ENCODE measurements around the gene WDTC1. TPM values are rescaled to one million over a fixed set of nuclear protein-coding genes. Genes with fewer than 3 reads are reported as not detected.
A peak's percentile ranks its signal among the peaks of the same experiment; 100 is the strongest.

Gene WDTC1
- total and polyA plus RNA-seq, 2 donors = 10.8 to 19.2 TPM

DNA sequence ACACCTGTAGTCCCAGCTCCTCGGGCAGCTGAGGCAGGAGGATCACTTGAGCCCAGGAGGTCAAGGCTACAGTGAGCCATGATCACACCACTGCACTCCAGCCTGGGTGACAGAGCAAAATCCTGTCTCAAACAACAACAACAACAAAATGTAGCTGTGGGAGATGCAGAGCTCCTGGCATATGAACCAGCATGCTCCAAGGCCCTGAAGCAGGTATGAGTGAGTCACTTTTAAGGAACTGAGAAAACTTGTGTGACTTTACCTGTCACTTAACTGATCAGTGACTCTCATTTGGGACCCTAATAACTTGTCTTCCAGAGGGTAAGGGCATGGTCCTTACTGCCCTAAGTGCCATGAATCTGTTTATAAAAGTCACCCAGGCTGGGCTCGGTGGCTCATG lies 68.2 kb downstream of the WDTC1 start:
- no peak overlapping the region for H3K4me3 ChIP-seq (ENCODE audit: low read length in 2 of 2)
- H3K27me3 ChIP-seq (ENCODE audit: control insufficient read depth in 2 of 2, insufficient read depth in 1 of 2, low read length in 1 of 2) = no peaks in the 10 kb centered on the region
- no peak overlapping the region for H3K27ac ChIP-seq (ENCODE audit: low read depth in 1 of 2, low read length in 1 of 2)
- no peaks in the 10 kb centered on the region for H3K9me3 ChIP-seq (ENCODE audit: control insufficient read depth in 2 of 2, insufficient read depth in 1 of 2, low read length in 1 of 2)
- peaks cover 68 to 74% of the 10 kb centered on the region in 2 donors for H3K36me3 ChIP-seq (ENCODE audit: control insufficient read depth in 2 of 2, insufficient read depth in 2 of 2, low read length in 1 of 2)
- peaks cover 0 to 42% of the 10 kb centered on the region in 2 donors for H3K4me1 ChIP-seq (ENCODE audit: control insufficient read depth in 2 of 2, insufficient read depth in 2 of 2, low read length in 2 of 2)
- WGBS = 96% methylated on average over 2 of the region's 2 CpGs
- DNase-seq (ENCODE audit: low read depth in 6 of 9, low spot score in 9 of 9) = no peak

DNA sequence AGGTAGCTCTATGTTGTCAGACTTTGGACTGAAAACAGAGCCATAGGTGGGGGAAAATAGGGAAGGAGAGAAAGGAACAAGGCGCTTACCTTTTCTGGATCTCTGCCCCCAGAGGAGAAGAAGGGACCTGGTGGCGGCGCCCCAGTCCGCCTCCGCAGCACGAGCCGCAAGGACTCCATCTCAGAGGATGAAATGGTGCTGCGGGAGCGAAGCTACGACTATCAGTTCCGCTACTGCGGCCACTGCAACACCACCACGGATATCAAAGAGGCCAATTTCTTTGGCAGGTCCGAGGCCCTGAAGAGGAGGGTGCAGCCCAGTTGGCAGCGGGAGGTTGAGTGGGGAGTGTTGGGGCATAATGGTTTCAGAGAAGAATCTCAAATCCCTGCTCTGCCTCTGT lies 69.1 kb downstream of the WDTC1 start:
- no peak for DNase-seq (ENCODE audit: low read depth in 6 of 9, low spot score in 9 of 9)
- Histone ChIP-seq H3K4me3 (ENCODE audit: low read length in 2 of 2) (no peak overlapping the region), H3K9me3 (ENCODE audit: control insufficient read depth in 2 of 2, insufficient read depth in 1 of 2, low read length in 1 of 2) (no peaks in the 10 kb centered on the region), H3K27ac (ENCODE audit: low read depth in 1 of 2, low read length in 1 of 2) (no peak overlapping the region), H3K36me3 (ENCODE audit: control insufficient read depth in 2 of 2, insufficient read depth in 2 of 2, low read length in 1 of 2) (peaks cover 59 to 69% of the 10 kb centered on the region in 2 donors), H3K27me3 (ENCODE audit: control insufficient read depth in 2 of 2, insufficient read depth in 1 of 2, low read length in 1 of 2) (no peaks in the 10 kb centered on the region), H3K4me1 (ENCODE audit: control insufficient read depth in 2 of 2, insufficient read depth in 2 of 2, low read length in 2 of 2) (peaks cover 0 to 41% of the 10 kb centered on the region in 2 donors)
- 98% methylated on average over 15 of the region's 15 CpGs for WGBS

DNA sequence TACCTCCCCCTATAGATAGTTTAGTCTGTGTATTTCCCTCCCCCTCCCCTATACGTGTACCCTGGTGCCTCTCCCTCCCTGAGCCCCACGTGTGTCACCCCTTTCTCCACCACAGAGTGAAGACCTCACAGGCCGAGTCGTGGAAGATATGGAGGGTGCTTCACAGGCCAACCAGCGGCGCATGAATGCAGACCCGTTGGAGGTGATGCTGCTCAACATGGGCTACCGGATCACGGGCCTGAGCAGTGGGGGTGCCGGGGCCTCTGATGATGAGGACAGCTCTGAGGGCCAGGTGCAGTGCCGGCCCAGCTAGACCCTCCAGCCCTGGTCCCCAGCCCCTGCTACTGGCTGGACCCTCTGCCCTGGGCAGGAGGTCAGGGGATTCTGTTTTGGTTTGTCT lies 71.6 kb downstream of the WDTC1 start:
- Histone ChIP-seq H3K27me3 (ENCODE audit: control insufficient read depth in 2 of 2, insufficient read depth in 1 of 2, low read length in 1 of 2) (no peaks in the 10 kb centered on the region), H3K4me1 (ENCODE audit: control insufficient read depth in 2 of 2, insufficient read depth in 2 of 2, low read length in 2 of 2) (peaks cover 0 to 19% of the 10 kb centered on the region in 2 donors), H3K27ac (ENCODE audit: low read depth in 1 of 2, low read length in 1 of 2) (no peak overlapping the region), H3K36me3 (ENCODE audit: control insufficient read depth in 2 of 2, insufficient read depth in 2 of 2, low read length in 1 of 2) (peaks cover 35 to 49% of the 10 kb centered on the region in 2 donors), H3K9me3 (ENCODE audit: control insufficient read depth in 2 of 2, insufficient read depth in 1 of 2, low read length in 1 of 2) (no peaks in the 10 kb centered on the region), H3K4me3 (ENCODE audit: low read length in 2 of 2) (no peak overlapping the region)
- 98% methylated on average over 11 of the region's 11 CpGs for WGBS
- DNase-seq (ENCODE audit: low read depth in 6 of 9, low spot score in 9 of 9) = no peak

DNA sequence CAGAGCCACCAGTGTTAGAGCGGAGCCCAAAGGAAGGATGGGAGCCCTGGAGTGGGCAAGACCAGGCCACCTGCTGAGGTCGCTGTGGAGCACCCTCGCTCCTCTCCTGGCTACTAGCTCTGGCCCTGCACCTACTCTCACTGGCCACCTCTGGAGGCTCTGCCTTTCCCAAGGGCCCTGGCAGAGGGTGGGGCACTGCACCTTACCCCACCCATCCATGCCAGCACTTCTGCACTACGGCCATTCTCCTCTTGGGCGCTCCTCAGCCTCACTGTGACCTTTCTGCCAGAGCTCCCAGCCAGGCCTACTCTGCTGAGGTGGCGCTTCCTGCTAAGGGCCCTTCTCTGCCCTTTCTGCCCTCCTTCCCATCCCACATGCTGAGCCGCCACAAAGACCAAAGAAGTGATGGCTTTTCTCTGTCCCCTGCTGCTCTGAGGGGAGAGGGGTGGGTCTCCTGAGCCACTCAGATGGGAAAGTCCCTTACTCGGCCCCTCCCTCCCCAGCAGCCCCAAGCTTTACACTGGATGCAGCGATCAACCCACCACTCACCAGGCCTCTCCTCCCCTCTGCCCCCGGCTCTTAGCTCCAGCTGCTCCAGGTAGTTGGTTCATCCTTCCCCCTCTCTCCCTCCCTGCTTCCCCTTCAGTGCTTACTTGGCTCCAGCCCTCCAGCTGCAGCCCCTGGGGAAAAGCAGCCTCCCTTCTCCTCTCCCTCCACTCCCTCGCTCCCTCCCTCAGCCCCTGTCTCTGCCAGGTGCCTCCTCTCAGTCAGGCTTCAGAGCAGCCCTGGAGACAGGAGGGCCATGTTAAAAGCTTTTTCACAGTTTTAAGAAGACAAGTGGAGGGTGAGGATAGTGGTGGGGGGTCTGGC lies 72.7 kb downstream of the WDTC1 start:
- no peak overlapping the region for H3K4me3 ChIP-seq (ENCODE audit: low read length in 2 of 2)
- peaks cover 26 to 39% of the 10 kb centered on the region in 2 donors for H3K36me3 ChIP-seq (ENCODE audit: control insufficient read depth in 2 of 2, insufficient read depth in 2 of 2, low read length in 1 of 2)
- no peaks in the 10 kb centered on the region for H3K27me3 ChIP-seq (ENCODE audit: control insufficient read depth in 2 of 2, insufficient read depth in 1 of 2, low read length in 1 of 2)
- 96% methylated on average over 11 of the region's 11 CpGs for WGBS
- H3K4me1 ChIP-seq (ENCODE audit: control insufficient read depth in 2 of 2, insufficient read depth in 2 of 2, low read length in 2 of 2) = peaks cover 0 to 18% of the 10 kb centered on the region in 2 donors
- DNase-seq (ENCODE audit: low read depth in 6 of 9, low spot score in 9 of 9) = peak in 1 of 9 donors; percentile 16
- no peak overlapping the region for H3K27ac ChIP-seq (ENCODE audit: low read depth in 1 of 2, low read length in 1 of 2)
- no peaks in the 10 kb centered on the region for H3K9me3 ChIP-seq (ENCODE audit: control insufficient read depth in 2 of 2, insufficient read depth in 1 of 2, low read length in 1 of 2)

DNA sequence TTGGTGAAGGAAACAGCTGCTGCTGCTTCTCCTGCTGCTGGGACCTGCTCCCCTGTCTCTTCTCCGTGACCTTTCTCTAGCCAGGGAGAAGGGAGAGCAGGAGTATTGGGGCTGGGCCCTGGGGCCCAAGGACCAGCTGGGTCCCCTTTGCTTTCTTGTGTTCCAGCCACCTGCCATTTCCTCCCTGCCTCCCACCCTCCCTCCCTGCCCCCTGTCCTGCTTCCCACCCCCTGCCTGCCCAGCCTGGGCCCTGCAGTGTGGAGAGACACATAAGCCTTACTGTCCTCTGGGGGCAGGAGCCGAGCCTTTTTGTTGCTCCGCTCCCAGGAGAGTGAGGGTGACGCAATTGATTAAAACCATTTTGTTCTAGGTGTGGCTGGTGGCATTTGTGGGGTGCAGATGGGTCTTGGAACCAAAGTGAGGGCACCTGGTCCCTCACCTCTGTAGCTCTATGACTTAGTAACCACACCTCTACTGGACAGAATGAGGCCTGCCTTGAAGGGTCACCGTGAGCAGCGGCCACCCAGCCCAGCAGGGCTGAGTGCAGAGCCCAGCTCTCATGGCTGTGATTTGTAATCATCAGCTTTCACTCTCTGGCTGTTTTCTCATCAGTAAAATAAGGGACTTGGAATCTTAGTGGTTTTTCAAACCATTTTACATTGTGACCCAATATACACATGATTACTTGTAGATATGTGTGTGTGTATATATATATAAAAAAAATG lies 73.6 kb downstream of the WDTC1 start:
- H3K36me3 ChIP-seq (ENCODE audit: control insufficient read depth in 2 of 2, insufficient read depth in 2 of 2, low read length in 1 of 2) = peaks cover 23 to 37% of the 10 kb centered on the region in 2 donors
- no peaks in the 10 kb centered on the region for H3K9me3 ChIP-seq (ENCODE audit: control insufficient read depth in 2 of 2, insufficient read depth in 1 of 2, low read length in 1 of 2)
- no peaks in the 10 kb centered on the region for H3K27me3 ChIP-seq (ENCODE audit: control insufficient read depth in 2 of 2, insufficient read depth in 1 of 2, low read length in 1 of 2)
- no peak for DNase-seq (ENCODE audit: low read depth in 6 of 9, low spot score in 9 of 9)
- H3K4me1 ChIP-seq (ENCODE audit: control insufficient read depth in 2 of 2, insufficient read depth in 2 of 2, low read length in 2 of 2) = peaks cover 0 to 18% of the 10 kb centered on the region in 2 donors
- H3K4me3 ChIP-seq (ENCODE audit: low read length in 2 of 2) = no peak overlapping the region
- no peak overlapping the region for H3K27ac ChIP-seq (ENCODE audit: low read depth in 1 of 2, low read length in 1 of 2)
- 96% methylated on average over 6 of the region's 6 CpGs for WGBS

DNA sequence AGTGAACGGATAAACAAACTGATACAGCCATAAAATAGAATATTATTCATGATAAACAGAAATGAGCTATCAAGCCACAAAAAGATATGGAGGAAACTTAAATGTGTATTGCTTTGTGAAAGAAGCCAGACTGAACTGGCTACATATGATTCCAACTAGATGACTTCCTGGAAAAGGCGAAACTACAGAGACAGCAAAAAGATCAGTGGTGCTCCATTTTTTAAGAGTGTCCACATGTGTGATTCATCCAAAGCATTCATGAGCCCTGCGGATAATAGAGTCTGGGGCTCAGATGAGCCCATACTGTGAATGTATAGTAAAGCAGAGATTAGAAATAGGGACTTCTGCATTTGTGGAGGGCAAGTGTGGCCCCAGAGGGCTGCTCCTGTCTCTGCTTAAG lies 79.7 kb downstream of the WDTC1 start:
- H3K36me3 ChIP-seq (ENCODE audit: control insufficient read depth in 2 of 2, insufficient read depth in 2 of 2, low read length in 1 of 2) = no peaks in the 10 kb centered on the region
- no peak overlapping the region for H3K27ac ChIP-seq (ENCODE audit: low read depth in 1 of 2, low read length in 1 of 2)
- no peak overlapping the region for H3K4me3 ChIP-seq (ENCODE audit: low read length in 2 of 2)
- no peaks in the 10 kb centered on the region for H3K27me3 ChIP-seq (ENCODE audit: control insufficient read depth in 2 of 2, insufficient read depth in 1 of 2, low read length in 1 of 2)
- no peak for DNase-seq (ENCODE audit: low read depth in 6 of 9, low spot score in 9 of 9)
- WGBS = 93% methylated on average over 3 of the region's 3 CpGs
- H3K9me3 ChIP-seq (ENCODE audit: control insufficient read depth in 2 of 2, insufficient read depth in 1 of 2, low read length in 1 of 2) = no peaks in the 10 kb centered on the region
- H3K4me1 ChIP-seq (ENCODE audit: control insufficient read depth in 2 of 2, insufficient read depth in 2 of 2, low read length in 2 of 2) = no peaks in the 10 kb centered on the region

DNA sequence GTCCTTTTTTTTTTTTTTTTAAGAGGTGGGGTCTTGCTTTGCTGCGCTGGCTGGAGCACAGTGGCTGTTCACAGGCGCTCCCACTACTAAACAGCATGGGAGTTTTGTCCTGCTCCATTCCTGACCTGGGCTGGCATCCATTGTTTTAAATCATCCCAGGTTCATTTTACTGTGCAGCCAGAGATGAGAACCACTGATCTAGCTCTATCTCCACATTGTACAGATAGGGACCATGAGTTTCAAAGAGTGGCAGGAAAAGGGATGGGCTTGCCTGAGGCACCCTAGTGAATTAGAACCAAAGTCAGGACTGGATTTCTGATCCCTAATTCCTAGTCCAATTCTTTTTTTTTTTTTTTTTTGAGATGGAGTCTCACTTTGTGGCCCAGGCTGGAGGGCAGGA lies 80.3 kb downstream of the WDTC1 start:
- 92% methylated on average over 2 of the region's 2 CpGs for WGBS
- H3K9me3 ChIP-seq (ENCODE audit: control insufficient read depth in 2 of 2, insufficient read depth in 1 of 2, low read length in 1 of 2) = no peaks in the 10 kb centered on the region
- H3K36me3 ChIP-seq (ENCODE audit: control insufficient read depth in 2 of 2, insufficient read depth in 2 of 2, low read length in 1 of 2) = no peaks in the 10 kb centered on the region
- H3K4me3 ChIP-seq (ENCODE audit: low read length in 2 of 2) = no peak overlapping the region
- no peak for DNase-seq (ENCODE audit: low read depth in 6 of 9, low spot score in 9 of 9)
- no peaks in the 10 kb centered on the region for H3K4me1 ChIP-seq (ENCODE audit: control insufficient read depth in 2 of 2, insufficient read depth in 2 of 2, low read length in 2 of 2)
- peaks cover 1 to 3% of the 10 kb centered on the region in 2 donors for H3K27me3 ChIP-seq (ENCODE audit: control insufficient read depth in 2 of 2, insufficient read depth in 1 of 2, low read length in 1 of 2)
- H3K27ac ChIP-seq (ENCODE audit: low read depth in 1 of 2, low read length in 1 of 2) = no peak overlapping the region

DNA sequence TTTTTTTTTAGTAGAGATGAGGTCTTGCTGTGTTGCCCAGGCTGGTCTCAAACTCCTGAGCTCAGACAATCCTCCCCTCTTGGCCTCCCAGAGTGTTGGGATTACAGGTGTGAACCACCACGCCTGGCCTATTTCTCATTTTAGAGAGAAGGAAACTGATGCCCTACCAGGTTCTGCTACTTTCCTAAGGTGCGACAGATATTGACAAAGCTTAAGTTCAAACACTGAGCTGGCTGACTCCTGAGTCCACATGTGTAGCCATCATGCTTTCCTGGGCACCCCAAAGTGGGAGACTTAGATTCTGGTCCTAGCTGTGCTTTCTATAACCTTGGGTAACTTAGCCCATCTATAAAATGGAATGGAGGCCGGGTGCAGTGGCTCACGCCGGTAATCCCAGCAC lies 82.4 kb downstream of the WDTC1 start:
- no peaks in the 10 kb centered on the region for H3K4me1 ChIP-seq (ENCODE audit: control insufficient read depth in 2 of 2, insufficient read depth in 2 of 2, low read length in 2 of 2)
- H3K27me3 ChIP-seq (ENCODE audit: control insufficient read depth in 2 of 2, insufficient read depth in 1 of 2, low read length in 1 of 2) = peaks cover 3% of the 10 kb centered on the region in 2 donors
- WGBS = 94% methylated on average over 5 of the region's 5 CpGs
- H3K9me3 ChIP-seq (ENCODE audit: control insufficient read depth in 2 of 2, insufficient read depth in 1 of 2, low read length in 1 of 2) = no peaks in the 10 kb centered on the region
- H3K36me3 ChIP-seq (ENCODE audit: control insufficient read depth in 2 of 2, insufficient read depth in 2 of 2, low read length in 1 of 2) = no peaks in the 10 kb centered on the region
- no peak overlapping the region for H3K4me3 ChIP-seq (ENCODE audit: low read length in 2 of 2)
- H3K27ac ChIP-seq (ENCODE audit: low read depth in 1 of 2, low read length in 1 of 2) = no peak overlapping the region
- no peak for DNase-seq (ENCODE audit: low read depth in 6 of 9, low spot score in 9 of 9)

DNA sequence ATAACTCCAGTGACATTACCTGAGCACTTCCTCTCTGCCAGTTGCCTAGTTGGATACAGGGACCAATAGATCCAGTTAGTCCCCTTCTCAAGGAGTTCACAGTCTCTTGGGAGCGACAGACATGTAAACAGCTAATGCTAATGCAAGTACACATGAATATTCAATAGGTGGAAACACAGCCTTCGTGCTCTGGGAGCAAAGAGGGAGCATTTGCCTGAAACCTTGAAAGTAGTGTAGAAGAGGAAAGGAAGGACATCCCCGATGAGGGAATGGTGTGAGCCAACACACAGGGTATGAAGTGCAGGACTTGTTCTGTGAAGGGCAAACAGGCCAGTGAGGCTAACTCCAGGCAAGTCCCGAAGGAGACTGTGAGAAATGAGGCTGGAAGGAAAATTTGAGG lies 83.7 kb downstream of the WDTC1 start:
- Histone ChIP-seq H3K36me3 (ENCODE audit: control insufficient read depth in 2 of 2, insufficient read depth in 2 of 2, low read length in 1 of 2) (no peaks in the 10 kb centered on the region), H3K4me1 (ENCODE audit: control insufficient read depth in 2 of 2, insufficient read depth in 2 of 2, low read length in 2 of 2) (peaks cover 5 to 6% of the 10 kb centered on the region in 2 donors), H3K4me3 (ENCODE audit: low read length in 2 of 2) (no peak overlapping the region), H3K27ac (ENCODE audit: low read depth in 1 of 2, low read length in 1 of 2) (no peak overlapping the region), H3K27me3 (ENCODE audit: control insufficient read depth in 2 of 2, insufficient read depth in 1 of 2, low read length in 1 of 2) (peaks cover 3% of the 10 kb centered on the region in 2 donors), H3K9me3 (ENCODE audit: control insufficient read depth in 2 of 2, insufficient read depth in 1 of 2, low read length in 1 of 2) (no peaks in the 10 kb centered on the region)
- DNase-seq (ENCODE audit: low read depth in 6 of 9, low spot score in 9 of 9) = no peak
- WGBS = 67% methylated on average over 4 of the region's 4 CpGs
